Measurements from ENCODE around the gene CASKIN2.

GRCh38 chr17:75486151-75486550, 29.2 kb downstream of the CASKIN2 start:
- TF ChIP-seq CTCF (IDR thresholded peaks at IDR 0.05) (no peak), POLR2A (IDR thresholded peaks at IDR 0.05) (no peak)

All from esophagus squamous epithelium (tissue), 4 donors.